WERI-Rb-1 (cell line): ENCODE data around the gene CCDC70.

Experiments
- DNase-seq: peaks from one replicate; pipeline ENCODE4 v3.0.0-alpha.2; 2020
- H3K27ac ChIP-seq: fragments of 250-450 bp; sonication (Bioruptor Pico); 2 replicates; pipeline ENCODE4 v1.5.1; 2020; ENCODE audit warnings: mild to moderate bottlenecking, moderate library complexity
- H3K27me3 ChIP-seq: fragments of 250-450 bp; sonication (Bioruptor Pico); 2 replicates; pipeline ENCODE4 v1.5.1; 2021; ENCODE audit warnings: mild to moderate bottlenecking, low read depth, moderate library complexity; ENCODE audit not compliant: insufficient read depth, severe bottlenecking
- H3K36me3 ChIP-seq: fragments of 250-450 bp; sonication (Bioruptor Pico); 2 replicates; pipeline ENCODE4 v1.5.1; 2020; ENCODE audit warnings: mild to moderate bottlenecking, moderate library complexity
- H3K4me3 ChIP-seq: 2 replicates; pipeline ENCODE4 v1.5.1; 2011; ENCODE audit warnings: low read depth, mild to moderate bottlenecking, control low read depth, low read length
- H3K9me3 ChIP-seq: fragments of 250-450 bp; sonication (Bioruptor Pico); 2 replicates; pipeline ENCODE4 v1.5.1; 2021; ENCODE audit warnings: mild to moderate bottlenecking, moderate library complexity; ENCODE audit not compliant: severe bottlenecking
- TF ChIP-seq, protein P1 (sequence below): IDR thresholded peaks from 2 replicates; pipeline ENCODE4 v1.5.1; 2011; ENCODE audit warnings: low read depth, mild to moderate bottlenecking, control low read depth, inconsistent platforms, low read length

Gene CCDC70

DNA sequence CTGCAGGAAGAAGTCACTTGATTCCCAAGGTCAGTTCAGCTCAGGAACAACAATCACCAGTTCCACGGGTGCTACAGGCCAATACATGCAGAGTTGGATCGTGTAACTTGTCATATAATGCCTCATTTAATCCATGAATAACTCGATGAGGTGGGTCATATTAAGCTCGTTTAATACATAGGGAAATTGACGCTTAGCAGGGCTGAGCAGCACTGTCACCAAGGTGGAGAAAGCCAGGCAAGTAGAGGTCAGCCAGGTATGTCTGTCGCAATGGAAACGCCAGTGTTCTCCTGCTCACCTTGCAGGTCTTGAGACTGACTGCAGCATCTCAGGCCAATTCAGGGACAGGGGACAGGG lies 52.3 kb downstream of the CCDC70 start:
- no peak for DNase-seq
- Histone ChIP-seq H3K36me3 (no peaks in the 10 kb centered on the region), H3K4me3 (no peak overlapping the region)

More for the DNA sequence above, 52.3 kb downstream of the CCDC70 start:
- TF ChIP-seq, protein P1, sequence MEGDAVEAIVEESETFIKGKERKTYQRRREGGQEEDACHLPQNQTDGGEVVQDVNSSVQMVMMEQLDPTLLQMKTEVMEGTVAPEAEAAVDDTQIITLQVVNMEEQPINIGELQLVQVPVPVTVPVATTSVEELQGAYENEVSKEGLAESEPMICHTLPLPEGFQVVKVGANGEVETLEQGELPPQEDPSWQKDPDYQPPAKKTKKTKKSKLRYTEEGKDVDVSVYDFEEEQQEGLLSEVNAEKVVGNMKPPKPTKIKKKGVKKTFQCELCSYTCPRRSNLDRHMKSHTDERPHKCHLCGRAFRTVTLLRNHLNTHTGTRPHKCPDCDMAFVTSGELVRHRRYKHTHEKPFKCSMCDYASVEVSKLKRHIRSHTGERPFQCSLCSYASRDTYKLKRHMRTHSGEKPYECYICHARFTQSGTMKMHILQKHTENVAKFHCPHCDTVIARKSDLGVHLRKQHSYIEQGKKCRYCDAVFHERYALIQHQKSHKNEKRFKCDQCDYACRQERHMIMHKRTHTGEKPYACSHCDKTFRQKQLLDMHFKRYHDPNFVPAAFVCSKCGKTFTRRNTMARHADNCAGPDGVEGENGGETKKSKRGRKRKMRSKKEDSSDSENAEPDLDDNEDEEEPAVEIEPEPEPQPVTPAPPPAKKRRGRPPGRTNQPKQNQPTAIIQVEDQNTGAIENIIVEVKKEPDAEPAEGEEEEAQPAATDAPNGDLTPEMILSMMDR, result no peak
- Histone ChIP-seq H3K27me3 (no peaks in the 10 kb centered on the region), H3K27ac (no peak overlapping the region), H3K9me3 (no peaks in the 10 kb centered on the region)
